M059J (cell line): ENCODE data around the gene UQCRH. TPM values are rescaled to one million over a fixed set of nuclear protein-coding genes. Genes with fewer than 3 reads are reported as not detected.
"Not testable (repeated sequence)": the region's sequence is repeated elsewhere in the genome, so short reads cannot be mapped to it uniquely, and the experiment has no call there.

Experiments
- DNase-seq: peaks from one replicate; pipeline ENCODE4 v3.0.0-alpha.2; 2012; ENCODE audit warnings: low read depth
- total RNA-seq: library from RNA; depleted of rRNA; stranded (reverse); fragments of >200 nt; shearing (Covaris generic); gene quantifications from 2 replicates; pipeline ENCODE4 v1.2.3, GENCODE V29; 2014

Gene UQCRH
- total RNA-seq, 1 experiment from 2014 or later = 459 TPM

GRCh38 chr1:46333300-46334029 is 30.0 kb downstream of the UQCRH start:
- peak; percentile 60 for DNase-seq

- no peak for DNase-seq
These were observed 30.5 kb downstream of the UQCRH start for GRCh38 chr1:46334030-46334384.

GRCh38 chr1:46335081-46335480 is 31.6 kb downstream of the UQCRH start:
- no peak for DNase-seq

- not testable (repeated sequence) for DNase-seq
These were observed 33.9 kb downstream of the UQCRH start for GRCh38 chr1:46337409-46337808.

GRCh38 chr1:46340404-46341221 is 37.1 kb downstream of the UQCRH start, which contains the start of gene NSUN4:
TSS of gene NSUN4 (plus strand) at chr1:46340807. CDS start at chr1:46340827, 20 bp downstream.
- peak; percentile 94 for DNase-seq

- no peak for DNase-seq
These were observed 38.0 kb downstream of the UQCRH start for GRCh38 chr1:46341222-46342083.

- DNase-seq = peak; percentile 83
These were observed 38.7 kb downstream of the UQCRH start for GRCh38 chr1:46342084-46342656.

GRCh38 chr1:46342677-46343350 is 39.3 kb downstream of the UQCRH start:
- no peak for DNase-seq

GRCh38 chr1:46343351-46343695 is 39.8 kb downstream of the UQCRH start:
- no peak for DNase-seq

GRCh38 chr1:46343705-46344104 is 40.2 kb downstream of the UQCRH start:
- DNase-seq = no peak

GRCh38 chr1:46344481-46344880 is 41.0 kb downstream of the UQCRH start:
- no peak for DNase-seq

GRCh38 chr1:46345281-46345680 is 41.8 kb downstream of the UQCRH start:
- no peak for DNase-seq

- no peak for DNase-seq
These were observed 48.9 kb downstream of the UQCRH start for GRCh38 chr1:46352363-46352762.

GRCh38 chr1:46355920-46356319 is 52.4 kb downstream of the UQCRH start:
- not testable (repeated sequence) for DNase-seq

GRCh38 chr1:46362158-46362557 is 58.7 kb downstream of the UQCRH start:
- no peak for DNase-seq

GRCh38 chr1:46363121-46363520 is 59.6 kb downstream of the UQCRH start:
- no peak for DNase-seq

GRCh38 chr1:46364612-46365011 is 61.1 kb downstream of the UQCRH start:
- DNase-seq = no peak

GRCh38 chr1:46365796-46366195 is 62.3 kb downstream of the UQCRH start:
- not testable (repeated sequence) for DNase-seq
